Activated T-cell treated with anti-CD3 and anti-CD28 coated beads for 48 hours (primary cell): ENCODE results near the gene CCR6.
"Not testable (repeated sequence)": the region's sequence is repeated elsewhere in the genome, so short reads cannot be mapped to it uniquely, and the experiment has no call there.

Experiments
- DNase-seq: peaks from one replicate; pipeline ENCODE4 v3.0.0-alpha.2; 2020; ENCODE audit warnings: low read depth

Gene CCR6

DNA sequence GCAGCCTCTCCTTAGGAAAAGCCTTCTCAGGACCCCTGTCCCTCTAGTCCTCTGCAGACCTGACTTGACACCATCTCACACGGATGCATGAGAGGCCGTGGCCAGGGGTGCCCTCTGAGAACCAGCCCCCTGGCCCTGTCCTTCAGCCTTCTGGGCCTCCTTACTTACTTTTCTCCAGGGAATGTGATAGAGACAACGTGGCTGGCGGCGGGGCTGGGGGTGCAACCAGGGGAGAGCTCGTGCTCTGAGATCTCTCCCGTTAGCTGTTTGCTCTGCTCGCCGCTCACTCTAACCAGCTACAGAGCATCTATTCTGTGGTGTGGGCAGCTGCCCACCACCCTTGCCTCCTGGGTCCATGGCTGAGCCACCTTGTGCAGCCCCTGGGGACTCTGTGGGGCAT is 20.1 kb downstream of the CCR6 start:
- no peak for DNase-seq

DNA sequence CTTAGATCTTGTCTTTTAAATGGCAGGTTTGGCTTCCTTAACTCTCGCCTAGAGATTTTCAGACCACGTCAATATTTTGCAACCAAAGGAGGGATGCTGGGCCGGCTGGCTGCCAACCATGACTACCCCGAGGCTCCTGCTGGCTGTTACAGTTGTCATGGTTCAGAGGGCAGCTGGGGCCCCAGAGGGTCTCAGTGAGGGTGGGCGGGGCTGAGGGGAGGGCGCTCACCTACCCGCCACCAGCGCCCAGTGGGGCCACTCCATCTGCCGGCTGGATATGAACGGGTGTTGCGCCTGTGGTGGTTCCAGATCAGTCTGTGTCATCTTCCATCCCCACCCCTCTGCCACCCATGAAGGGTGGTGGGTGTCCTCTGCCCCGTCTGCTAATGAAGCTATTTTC is 22.6 kb downstream of the CCR6 start:
- DNase-seq = no peak

DNA sequence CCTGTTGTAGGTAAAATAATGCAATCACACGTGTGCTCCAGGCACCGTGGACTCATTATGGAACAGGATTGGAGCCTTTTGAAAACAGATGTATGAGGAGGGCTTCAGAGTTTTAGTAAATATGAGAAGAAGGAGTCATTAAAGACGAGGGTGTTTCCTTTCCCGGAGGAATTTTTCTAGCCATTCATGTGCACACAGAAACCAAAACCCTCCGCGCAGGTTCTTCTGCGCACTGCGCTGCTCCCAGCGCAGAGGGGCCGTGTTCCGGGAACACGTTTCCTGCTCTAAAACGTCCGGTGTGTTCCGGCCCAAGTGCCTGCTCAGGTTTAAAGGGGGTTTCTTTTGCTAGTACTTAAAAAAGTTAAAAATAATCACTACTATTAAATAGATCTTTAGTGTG is 23.2 kb downstream of the CCR6 start:
- DNase-seq = no peak

DNA sequence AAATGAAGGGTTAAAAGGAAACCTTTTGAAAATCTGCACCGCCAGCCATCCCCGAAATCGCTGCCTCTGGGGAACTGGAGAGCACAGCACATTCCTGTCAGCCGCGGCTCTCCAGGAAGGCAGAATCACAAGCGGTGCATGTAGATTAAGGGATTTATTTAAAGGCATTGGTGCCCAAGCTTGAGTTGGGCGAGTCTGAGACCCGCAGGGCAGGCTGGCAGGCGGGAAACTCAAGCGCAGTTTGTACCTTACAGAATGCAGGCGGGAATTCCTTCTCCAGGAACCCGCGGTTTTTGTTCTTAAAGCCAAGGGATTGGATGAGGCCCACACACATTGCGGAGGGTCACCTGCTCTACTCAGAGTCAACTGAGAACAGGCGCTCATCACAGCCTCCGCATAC is 24.1 kb downstream of the CCR6 start:
- DNase-seq = no peak

DNA sequence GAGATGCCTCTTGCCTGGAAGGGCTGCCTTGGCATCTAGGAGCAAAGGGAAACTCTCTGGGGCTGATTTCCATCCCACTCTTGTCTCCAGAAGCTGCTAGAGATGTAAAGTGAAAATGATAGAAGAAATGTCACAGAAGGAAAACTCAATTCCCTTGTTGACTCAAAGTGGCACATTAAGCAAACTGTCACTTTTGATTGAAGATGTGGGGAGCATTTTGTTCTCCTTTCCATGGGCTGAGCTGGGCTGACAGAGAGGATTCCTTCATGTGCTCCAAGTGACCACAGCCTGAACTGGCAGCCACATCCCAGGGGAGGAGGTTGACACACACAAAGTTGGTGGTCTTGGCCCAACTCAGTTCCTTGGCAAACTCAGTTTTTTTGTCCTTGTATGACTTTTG is 25.1 kb downstream of the CCR6 start:
- DNase-seq = no peak

DNA sequence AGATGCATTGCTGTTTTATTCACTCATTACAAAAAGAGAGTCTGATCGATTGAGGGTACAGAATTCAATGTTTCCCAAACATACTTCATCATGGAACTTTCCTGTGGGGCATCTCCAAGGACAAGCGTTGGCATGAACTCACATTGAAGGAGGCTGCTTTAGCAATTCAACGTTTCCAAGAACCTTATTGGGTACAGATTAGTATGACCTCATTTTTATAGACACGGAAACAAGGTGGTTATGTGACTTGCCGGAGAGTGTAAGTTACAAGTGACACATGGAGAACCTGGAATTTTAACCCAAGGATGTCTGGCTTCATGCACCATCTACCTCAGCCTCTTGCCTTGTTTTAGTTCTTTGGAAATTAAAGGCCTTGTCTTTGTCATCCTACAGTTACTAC is 26.1 kb downstream of the CCR6 start:
- no peak for DNase-seq

DNA sequence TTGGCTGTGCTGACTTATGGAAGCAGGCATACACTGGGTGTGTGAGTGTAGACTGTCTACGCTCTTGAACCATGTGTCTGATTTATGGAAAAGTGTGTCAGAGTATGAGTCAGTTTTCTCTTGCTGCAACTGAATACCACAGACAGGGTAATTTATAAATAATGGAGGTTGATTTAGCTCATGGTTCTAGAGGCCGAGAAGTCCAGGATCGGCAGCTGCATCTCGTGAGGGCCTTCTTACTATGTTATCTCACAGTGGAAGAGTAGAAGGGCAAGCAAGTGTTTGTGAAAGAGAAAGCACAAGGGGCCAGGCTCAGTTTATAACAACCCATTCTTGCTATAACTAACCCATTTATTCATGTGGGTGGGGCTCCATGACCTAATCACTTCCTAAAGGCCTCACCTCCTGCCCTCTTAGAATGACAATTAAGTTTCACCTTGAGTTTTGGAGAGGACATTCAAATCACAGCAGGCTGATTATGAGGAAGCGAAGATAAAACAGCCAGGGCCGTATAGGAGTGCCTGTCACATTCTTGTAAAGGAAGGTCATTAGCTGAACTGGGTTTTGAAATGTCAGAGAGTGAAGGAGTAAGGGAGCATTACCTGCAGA is 28.1 kb downstream of the CCR6 start:
- DNase-seq = no peak

DNA sequence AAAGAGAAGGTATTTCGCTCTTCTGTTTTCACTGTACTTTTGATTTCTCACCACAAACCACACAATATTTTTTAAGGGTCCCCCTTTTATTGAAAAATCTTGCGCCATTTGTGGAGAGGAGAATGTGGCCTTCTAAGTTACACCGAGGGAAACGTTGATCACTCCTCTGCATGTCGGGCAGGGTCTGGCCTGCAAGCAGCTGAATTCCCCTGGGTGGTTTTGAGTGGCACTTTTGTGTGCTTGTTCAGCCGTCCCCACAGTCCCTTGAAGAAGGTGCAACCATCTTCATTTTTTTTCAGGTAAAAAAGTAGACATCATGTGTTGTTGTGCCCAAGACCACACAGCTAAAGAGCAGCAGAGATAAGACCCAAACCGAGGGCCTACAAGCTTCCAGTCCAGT is 28.8 kb downstream of the CCR6 start:
- no peak for DNase-seq

DNA sequence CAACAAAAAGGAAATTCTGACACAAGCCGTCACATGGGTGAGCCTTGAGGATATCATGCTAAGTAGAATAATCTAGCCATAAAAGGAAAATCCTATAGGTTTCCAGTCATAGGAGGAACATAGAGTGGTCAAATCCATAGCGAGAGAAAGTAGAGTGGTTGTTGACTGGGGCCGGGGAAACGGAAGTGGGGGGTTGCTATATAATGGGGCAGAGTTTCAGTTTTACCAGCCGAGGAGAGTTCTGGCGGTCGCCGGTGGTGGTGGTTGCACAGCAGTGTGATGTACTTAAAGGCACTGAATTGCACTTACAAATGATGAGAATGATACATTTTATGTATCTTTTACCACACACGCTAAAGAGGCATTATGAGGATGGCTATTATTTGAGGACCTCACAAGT is 30.0 kb downstream of the CCR6 start:
- no peak for DNase-seq

DNA sequence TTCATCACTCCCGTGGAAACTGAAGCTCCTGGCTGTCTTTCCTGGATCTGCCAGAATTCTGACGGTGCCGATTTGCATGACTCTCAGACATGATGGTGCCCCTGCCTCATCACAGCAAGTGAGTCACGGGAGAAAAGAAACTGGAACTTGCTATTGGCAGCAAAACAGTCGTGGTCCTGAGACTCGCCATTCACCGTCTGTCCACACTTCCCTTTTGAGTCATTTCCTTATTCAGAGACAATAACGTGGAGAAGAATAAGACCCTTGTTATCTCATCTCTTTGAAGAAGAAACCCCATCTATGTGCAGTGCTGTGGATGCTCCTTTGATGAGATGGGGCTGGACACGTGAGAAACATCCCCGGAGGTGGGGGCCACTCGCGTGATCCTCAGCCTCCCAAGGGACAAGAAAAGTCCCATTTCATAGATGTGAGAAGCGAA is 30.6 kb downstream of the CCR6 start:
- DNase-seq = no peak

DNA sequence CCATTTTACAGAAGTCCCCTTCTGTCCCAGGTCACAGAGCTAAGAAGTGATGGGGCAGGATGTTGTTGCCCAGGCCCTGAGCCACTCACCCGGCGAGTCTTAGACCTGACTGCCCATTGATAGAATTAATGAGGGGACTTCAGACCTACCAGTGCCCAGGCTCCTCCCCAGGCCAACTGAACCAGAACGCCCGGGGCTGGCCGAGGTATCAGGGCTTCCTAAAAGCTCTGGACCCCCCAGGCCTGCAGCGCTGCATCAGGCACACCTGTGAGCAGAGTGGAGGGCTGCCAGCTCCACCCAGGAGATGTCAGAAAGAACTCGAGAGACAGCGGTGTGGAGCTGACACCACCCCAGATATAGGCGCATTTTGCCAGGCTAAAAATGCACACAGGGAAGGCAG is 31.4 kb downstream of the CCR6 start:
- no peak for DNase-seq

DNA sequence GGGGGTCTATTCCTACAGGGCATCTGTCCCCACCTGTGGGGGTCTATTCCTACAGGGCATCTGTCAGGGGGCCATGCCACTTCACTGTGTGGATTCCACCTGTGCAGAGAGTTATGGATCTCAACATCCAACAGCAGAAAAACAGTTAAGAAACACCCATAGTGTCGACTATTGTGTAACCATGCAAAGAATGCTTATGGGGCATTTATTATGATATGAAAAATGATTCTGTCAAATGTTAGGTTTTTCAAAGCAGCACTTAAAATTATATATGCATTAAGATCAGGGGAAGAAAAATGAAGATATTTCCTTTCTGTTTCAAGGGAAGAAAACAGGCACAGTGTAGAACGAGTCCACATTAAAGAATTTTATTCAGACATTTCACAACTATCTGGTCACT is 32.0 kb downstream of the CCR6 start:
- DNase-seq = no peak

DNA sequence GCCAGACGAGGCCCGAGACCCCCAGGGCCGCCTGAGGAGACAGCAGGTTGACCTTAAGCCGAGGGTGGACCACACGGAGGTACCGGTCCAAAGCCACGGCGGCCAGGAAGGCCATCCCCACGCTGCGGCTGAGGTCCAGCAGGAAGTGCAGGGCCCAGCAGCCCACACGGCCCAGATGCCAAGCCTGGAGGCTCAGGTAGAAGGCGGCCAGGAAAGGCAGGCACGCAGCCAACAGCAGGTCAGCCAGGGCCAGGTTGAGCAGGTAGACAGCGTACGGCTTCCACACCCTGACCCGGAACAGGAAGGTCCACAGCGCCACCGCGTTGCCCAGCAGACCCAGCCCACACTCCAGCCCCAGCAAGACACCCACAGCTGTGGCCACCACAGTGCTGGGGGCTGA is 34.5 kb downstream of the CCR6 start:
- DNase-seq = no peak

DNA sequence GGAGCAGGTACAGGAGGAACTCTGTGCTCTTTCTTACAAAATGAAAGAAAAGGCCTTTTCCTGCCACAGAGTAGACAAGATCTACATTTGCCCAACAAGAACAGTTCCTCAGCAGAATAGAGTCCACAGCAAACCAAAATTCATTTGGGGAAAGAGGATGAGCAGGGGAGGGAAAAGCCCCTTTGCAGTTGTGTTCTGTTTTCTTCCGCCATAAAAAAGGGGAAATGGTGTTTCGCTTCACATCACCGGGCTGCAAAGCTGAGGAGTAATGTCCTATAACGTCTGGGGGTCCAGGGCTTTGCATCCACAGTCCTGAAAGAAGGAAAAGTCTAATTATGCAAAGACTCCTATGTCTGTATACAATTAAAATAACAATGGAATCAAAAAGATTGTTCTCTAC is 35.0 kb downstream of the CCR6 start, which contains the start of gene GPR31:
GPR31 (minus strand) TSS at position 118 of the 400 bp plus-strand sequence. CDS start 149 bp downstream, outside the sequence.
- no peak for DNase-seq

DNA sequence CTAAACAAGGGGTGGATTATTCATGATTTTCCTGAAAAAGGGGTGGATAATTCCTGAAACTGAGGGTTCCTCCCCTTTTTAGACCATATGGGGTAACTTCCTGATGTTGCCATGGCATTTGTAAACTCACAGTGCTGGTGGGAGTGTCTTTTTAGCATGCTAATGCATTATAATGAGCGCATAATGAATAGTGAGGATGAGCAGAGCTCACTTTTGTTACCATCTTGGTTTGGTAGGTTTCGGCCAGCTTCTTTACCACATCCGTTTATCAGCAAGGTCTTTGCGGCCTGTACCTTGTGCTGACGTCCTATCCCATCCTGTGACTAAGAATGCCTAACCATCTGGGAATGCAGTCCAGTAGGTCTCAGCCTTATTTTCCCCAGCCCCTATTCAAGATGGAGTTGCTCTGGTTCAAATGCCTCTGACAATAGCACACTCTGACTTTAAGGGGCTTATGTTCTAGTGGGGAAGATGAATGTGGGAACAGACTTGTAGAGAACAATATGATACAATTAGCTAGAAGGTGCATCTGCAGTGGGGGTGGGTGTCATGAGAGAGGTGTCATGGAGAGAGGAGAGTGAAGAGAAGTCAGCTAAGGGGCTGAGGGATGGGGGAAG is 39.1 kb downstream of the CCR6 start:
- DNase-seq = no peak

DNA sequence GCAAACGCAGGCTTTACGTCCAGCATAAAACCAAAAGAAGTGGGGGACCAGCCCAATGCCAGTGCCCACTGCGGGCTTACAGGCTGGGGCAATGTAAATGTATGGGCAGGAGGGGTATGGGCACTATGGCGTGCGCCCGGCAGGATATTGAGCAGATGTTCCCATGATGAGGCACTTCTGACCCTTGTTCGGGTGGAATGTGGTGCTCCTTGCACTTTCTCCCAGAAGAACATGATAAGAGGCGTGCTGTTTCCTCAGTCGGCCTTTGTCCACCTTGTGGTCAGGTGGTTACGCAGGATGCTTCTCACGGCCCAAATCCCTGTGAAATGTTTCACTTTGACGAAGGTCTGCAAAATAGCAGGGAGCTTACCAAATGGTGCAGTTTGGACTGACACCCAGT is 39.7 kb downstream of the CCR6 start:
- DNase-seq = no peak

DNA sequence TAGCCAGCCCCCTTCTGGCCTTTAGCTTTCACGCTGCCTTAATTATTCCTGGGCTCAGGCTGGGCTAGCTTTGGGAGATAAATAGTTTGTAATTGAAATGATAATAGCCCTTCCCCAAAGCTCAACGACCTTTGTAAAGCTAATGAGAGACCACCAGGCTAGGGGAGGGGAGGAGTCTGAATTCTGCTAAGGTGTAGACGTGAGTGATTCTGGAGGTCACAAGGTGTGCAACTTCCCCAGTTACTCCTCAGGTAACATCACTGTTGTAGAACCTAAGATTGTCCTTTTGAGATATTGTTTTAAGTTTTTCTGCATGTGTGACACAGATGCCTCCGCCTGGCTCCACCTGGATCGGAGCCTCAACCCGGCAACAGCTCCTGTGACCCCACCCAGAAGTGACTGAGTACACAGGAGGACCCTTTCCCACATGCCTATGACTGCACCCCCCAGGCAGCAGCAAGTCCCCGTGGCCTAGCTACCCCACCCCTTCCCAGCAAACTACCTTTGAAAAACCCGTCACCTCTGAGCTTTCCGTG is 40.6 kb downstream of the CCR6 start:
- no peak for DNase-seq

DNA sequence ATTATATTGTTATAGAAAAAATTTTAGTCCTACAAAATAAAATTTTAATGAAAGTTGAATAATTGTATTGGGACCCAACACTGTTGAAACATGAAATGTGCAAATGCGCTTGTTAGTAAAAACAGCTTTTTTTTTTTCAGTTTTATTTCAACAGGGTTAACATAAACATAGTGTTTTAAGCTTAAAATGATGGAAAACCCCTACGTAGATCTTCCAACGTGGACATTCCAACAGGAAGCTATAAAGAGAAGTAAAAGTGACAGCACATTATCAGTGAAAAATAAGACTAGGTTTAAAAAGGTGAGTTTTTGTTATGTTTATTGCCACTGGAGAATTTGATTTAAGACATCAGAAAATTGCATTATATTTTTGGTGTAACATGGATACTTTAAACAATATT is 41.4 kb downstream of the CCR6 start:
- no peak for DNase-seq

DNA sequence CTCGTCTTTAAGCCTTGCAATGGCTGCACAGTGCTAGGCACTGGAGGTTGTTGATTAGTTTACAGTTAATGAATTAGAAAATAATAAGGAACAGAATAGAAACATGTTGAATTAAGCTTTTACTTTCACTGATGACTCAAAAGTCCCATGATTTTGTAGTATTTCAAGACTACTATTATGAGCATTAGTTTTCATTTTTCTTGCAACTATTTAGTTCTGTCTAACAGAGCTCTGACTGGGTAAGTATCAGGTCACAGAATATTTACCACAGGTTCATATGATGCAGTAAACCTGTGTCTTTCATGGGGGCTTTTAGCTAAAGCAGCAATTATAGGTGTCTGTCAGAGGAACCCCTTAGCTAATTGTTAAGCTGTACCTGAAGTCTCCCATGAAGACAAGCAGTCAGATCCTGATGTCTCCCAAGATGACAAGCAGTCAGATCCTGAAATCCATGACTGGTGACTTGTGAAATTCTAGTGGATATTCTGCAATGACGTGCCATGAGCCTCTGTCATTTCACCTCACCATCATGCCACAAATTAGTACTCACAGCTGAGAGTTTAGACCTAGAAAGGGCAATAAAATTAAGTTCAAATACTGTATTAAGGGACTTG is 43.1 kb downstream of the CCR6 start:
- DNase-seq = no peak

DNA sequence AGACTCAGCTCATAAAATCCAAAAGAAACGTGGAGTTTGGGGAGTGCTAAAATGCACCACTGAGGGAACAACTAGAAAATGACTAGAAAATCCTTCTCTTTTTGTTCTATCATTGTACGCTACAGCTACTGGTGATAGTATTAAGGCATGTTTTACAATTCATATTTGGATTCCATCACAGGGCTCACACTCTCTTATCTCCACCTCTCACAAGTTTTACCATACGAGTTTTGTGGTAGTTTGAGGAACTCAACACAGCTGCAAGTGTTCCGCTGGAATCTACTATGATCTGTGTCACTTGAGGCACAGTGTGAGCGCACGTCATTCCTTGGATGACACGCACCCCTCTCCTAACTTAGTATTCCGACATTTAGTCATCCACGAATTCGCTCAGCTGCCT is 44.8 kb downstream of the CCR6 start:
- DNase-seq = not testable (repeated sequence)

DNA sequence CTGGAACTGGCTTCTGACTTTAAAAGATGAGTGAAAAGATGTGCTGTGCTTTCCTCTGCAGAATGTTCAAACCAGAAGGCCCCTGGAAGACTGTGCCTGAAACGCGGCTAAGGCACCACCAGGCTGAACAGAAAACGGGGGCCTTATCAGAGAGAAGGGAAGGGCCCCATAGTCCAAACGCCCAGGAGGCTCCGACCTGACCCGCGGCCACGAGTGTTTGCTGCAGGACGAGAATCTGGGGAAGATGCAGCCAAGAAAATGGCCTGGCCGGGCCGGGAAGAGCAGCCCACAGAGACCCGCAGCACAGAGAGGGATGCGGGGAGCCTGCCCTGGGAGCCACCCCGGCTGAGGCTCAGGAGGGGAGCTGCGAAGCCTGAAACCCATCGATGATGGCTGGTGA is 45.4 kb downstream of the CCR6 start:
- not testable (repeated sequence) for DNase-seq

DNA sequence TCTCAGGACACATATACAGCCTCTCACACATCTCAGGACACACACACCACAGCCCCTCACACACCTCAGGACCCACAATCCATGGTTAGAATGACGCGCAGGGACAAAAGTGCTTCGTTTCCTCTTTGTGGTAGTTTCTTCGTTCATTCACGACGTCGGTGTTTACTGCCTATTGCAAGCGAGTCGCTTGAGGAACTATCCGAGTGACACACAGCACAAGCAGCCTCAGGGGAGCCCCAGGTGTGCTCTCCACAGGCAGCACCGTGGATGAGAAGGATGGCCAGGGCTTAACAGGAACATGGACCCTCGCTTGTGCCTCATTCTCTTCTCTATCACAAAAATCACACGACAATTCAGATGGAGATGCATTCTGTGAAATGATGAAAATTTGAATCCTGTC is 47.0 kb downstream of the CCR6 start:
- not testable (repeated sequence) for DNase-seq

DNA sequence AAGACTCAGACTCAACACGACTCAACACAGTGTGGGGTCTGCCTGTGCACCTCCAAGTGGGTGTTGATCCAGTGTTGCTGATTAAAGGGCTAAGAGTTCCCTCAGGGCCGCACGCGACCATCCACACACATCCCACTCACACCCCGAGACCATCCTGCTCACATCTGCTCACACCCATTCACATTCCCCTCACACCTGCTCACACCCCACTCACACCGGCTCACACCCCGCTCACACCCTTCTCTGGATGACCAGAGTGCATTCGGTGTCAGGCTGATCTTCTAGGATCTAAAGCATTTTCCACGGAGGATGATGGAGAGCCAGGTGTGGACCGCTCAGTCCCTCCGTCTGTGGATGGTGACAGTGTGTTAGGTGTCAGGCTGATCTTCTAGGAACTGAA is 48.4 kb downstream of the CCR6 start:
- DNase-seq = not testable (repeated sequence)

DNA sequence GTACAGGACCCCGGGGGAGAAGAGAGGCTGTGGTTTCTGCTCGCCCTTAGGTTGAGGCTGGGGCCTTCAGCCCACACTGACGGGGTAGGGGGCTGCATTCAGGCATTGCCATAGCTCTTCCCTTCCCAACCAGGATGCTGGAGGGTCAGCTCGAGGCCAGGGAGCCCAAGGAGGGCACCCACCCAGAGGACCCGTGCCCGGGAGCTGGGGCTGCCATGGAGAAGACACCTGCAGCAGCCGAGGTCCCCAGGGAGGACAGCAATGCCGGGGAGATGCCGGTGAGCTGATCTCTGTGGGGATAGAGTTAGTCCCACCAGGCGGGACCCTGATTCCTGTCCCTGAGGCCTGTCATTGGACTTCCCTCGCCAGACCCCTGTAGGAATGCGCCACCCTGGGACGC is 49.1 kb downstream of the CCR6 start:
- DNase-seq = not testable (repeated sequence)
